GM18867 (cell line): Measurements from ENCODE around the gene GRPEL1.
A peak's percentile ranks its signal among the peaks of the same experiment; 100 is the strongest.

Experiments
- ATAC-seq: cut with Tn5 transposase; IDR thresholded peaks from one replicate; pipeline ENCODE4 v1.9.1; 2021; ENCODE audit warnings: mild to moderate bottlenecking, moderate library complexity; ENCODE audit not compliant: unreplicated experiment

GRPEL1 gene

GRCh38 chr4:7046971-7047370 is 20.9 kb downstream of the GRPEL1 start:
- no peak for ATAC-seq

- ATAC-seq: peak; percentile 25
Observed at GRCh38 chr4:7045961-7046921, 21.6 kb downstream of the GRPEL1 start.

DNA sequence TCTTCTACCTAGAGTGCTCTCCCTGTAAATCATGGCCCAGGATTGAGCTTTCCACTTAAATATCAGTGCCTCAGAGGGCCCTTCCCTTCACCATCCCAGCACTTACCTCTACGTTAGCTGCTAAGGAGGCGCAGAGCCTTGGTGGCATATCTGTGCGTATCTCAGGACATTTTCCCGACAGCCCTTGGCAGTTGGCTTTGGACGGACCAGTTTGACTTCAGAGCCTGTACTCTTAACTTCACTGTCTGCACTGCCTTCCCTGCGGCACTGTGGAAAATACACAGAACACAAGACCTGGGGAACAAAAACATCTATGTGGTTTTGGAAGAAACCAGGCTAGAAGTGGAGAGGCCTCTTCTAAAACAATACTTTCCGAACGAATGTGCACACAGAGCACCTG is 22.3 kb downstream of the GRPEL1 start:
- ATAC-seq: no peak

- ATAC-seq: no peak
Observed at GRCh38 chr4:7044137-7044930, 23.5 kb downstream of the GRPEL1 start.

GRCh38 chr4:7043284-7044136 is 24.4 kb downstream of the GRPEL1 start, which contains the start of gene TADA2B:
Gene TADA2B, plus strand, starts transcription at chr4:7043372. Its CDS starts 208 bp downstream, at chr4:7043580.
- ATAC-seq: peak; percentile 28

GRCh38 chr4:7042503-7043283 is 25.2 kb downstream of the GRPEL1 start:
- peak; percentile 78 for ATAC-seq

DNA sequence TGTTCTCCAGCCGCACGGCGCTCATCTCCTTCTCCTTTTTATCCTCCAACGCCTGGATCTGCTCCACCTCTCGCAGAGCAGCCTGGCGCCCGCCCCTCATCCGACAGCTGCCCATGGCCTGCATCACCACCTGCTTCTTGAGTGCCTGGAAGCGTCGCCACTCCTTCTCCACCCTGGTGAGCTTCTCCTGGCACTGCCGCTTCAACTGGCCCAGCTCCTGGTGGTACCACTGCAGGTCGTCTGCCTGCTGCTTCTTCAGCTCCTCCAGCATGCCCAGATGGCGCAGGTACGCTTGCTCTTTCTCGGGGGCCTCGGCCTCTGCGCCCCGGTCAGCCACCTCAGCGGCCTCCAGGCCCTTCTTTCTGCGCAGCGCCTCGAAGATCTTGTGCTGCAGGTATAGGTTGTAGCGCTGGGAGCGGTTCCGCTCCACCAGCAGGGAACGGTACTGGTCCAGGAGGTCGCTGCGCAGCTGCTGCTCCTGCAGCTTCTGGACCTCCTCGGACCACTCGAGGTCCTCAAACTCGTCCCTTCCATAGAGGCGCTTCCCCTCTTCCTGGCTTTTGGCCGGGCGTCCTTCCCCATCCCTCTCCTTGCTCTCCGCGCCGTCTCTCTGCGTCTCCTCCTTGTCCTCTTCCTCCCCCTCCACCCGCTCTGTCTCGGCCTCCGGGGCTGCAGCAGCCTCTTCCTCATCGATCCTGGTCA is 25.9 kb downstream of the GRPEL1 start:
- ATAC-seq: no peak

DNA sequence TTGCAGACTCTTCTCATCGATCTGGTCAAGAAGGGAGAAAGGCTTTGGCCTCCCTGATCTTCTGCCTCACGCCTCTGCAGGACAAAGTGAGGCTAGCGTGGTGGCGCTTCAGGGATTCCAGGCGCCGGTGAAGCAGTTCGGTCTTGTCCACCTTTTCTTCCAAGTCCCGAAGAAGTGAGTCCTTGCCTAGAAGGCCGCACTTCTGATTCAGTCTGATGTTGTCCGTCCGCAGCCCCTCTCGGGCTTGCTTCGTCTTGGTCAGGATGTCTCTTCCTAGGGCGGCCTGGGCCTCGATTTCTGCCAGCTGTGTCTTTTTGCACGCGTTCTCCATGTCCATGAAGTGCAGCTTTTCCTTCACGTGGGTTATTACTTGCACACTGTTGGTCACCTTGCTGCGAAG is 26.6 kb downstream of the GRPEL1 start:
- ATAC-seq: no peak

DNA sequence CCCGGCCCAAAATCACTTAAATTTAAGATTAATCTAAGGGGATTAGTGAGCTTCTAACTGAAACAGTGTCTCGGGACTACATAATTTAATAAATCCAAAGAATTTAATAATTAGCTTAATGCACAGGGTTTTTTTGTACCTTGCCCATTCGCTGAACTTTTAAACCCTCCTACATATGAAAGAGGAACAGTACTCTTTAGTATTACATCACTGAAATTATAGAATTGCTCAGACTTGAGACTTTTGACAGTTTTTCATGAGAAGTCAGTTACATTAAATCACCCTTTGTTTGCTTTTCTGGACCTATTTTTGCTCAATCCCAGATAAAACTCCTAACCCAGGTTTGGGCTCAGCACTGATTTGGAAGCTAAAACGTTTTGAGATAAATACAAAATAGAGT is 27.1 kb downstream of the GRPEL1 start:
- ATAC-seq: no peak

DNA sequence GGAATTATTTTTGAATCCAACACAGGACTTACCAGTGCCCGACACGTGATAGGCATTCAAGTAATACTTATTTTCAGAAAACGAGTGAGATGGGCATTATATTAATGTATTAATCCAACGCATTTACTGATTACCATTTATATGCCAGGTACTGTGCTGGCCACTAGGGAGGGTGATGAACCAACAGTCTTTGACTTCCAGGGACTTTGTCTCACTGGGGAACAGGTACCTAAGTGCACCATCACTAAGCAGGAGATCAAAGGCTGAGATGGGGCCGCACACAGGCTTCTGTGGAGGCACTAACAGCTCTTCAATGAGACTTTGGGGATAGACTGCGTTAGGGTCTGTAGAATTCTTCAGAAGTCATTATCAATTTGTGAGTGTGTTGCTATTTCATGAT is 30.4 kb downstream of the GRPEL1 start:
- no peak for ATAC-seq

DNA sequence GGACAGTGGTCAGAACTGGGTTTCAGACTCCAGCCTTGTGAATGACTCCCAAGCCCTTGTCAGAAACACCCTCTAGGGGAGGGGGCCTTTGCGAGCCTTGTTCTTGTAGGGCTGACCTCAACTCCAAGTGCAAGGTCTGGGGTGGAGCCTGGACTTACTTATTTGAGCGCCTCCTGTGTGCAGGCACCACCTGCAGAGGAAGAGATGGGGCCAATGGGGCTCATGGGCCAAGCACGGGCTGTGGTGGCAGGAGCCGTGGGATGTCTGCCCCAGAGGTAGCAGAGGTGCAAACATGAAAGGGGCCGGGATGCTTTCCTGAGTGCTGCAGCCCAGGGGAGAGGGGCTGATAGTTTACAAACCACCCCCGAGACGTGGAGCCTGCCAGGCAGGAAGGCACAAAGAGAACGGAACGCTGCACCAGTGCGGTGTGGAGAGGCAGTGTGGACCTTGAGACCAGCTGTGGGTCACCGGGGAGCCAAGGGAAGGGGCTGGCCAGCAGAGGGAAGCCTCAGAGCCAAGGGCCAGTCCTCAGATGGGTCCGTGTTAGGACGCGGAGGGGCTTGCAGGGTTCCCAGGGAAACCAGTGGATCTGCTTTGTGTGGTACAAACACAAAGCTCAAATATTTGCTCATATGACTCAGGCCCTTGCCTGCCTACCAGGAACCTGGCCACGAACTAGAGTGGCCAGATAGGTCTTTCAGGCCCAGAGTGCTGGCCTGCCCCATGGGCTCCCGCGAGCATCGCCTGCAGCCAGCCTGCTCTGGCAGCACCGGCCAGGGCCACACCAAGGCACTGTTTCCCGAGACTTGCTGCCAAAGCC is 33.4 kb downstream of the GRPEL1 start:
- no peak for ATAC-seq

DNA sequence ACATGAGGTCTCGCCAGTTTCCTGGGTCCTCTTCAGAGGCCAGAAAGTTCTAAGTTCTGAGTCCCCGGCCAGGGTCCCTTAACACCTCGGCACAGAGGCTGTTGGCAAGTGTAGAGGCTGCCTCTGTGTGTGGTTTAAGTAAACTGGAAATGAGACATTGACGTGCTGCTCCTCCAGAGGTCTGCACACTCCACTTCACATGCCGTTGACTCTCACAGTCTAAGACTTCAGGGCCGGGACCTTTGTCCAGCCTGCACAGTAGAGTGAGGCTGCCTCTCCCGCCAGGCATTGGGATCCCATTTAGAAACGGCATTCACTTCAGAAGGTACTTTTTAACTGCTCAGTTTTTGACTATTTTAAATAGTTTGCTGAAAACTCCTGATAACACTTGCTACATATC is 35.3 kb downstream of the GRPEL1 start:
- ATAC-seq: no peak

DNA sequence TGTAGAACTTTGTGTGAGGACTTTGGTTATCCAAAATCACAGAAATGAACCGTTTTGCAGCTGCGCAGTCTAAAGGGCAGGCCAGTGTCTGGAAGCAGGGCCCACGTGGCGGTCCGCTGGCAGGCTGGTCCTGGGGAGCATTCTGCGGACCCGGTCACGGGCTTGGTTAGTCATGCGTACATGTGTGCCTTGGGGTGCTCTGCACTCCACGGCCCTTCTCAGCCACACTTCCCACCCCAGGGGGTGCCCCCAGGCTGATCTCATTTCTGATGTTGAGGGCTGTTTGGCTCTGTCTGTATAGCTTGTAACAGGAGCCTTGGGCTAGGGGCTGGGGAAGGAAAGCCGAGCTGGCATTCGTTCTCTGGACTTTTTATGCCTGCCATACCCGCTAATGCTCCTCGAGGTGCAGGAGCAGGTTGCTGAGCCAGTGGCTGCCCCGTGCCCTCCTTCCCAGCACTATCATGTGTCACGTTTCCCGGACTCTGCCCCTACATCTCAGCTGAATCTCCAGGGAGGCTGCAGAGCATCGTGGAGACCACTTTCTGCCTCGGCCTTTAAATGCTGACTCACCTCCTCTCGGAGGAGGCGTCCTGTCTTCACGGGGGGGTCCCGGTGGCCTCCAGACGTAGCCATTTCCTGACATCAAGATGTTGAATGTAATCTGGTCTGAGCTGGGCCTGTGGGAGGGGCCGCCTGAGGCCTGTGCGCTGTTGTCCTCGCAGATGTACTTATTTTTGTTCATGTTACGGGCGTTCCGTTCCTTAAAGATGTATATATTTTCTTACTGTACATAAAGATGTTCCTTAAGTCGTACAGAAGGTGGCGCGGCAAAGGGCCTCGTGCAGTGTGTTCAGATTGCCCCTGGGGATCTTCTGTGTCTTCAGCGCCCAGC is 36.1 kb downstream of the GRPEL1 start:
- no peak for ATAC-seq

DNA sequence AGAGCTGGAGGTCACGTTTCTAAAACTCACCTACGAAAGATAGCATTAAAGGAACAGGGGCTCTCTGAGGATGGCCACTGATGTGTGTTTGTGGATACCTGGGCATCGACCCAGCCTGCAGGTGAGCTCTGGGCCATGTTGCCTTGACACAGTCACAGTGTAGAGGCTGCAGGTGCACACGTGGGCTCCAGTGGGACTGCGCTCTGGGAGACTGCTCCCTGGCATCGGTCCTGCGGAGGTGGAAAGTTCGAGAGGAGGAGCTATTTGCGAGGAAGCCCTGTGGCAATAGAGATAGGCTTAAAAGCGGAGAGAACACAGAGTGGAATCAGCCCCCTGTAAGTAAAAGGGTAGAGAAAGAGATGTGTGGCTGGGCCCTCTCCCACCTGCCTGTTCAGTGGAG is 37.0 kb downstream of the GRPEL1 start:
- ATAC-seq: no peak

GRCh38 chr4:7029921-7030320 is 37.9 kb downstream of the GRPEL1 start:
- no peak for ATAC-seq

DNA sequence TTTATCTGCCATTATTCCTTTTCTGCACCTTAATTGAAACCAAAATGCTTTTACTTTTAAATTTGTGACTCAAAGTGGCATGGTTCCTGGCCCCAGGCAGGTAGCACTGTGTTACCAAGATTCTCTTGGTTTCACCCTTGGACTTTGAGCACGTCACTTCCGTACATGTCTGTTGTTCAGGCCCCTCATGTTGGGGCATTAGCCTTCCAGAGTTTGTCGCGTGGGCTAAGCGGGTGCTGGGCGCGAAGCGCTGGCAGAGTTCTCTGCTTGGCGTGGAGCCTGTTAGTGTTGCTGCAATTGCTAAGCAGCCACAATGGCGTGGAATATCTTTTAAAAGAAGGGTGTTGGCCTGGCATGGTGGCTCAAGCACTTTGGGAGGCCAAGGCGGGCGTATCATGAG is 38.7 kb downstream of the GRPEL1 start:
- ATAC-seq: no peak

DNA sequence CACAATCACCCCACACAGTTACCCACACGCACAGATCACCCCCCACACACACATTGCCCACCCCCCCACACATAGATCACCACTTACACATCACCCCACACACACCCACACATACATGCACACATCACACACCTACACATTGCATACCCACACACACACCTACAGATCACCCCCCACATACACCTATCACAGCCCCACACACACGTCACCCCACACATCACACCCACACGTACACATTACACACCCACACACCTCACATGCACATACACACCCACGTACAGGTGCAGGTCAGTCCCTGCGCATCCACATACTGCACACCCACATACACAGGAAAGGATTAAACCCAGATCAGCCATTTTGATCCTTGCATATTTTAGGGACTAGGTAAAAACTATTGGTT is 40.0 kb downstream of the GRPEL1 start:
- no peak for ATAC-seq

GRCh38 chr4:7027284-7027683 is 40.6 kb downstream of the GRPEL1 start:
- no peak for ATAC-seq
